GM12873 (cell line): ENCODE measurements around the gene EBI3.

Source experiments
- TF ChIP-seq, protein P1 (sequence below): IDR thresholded peaks from 2 replicates; pipeline ENCODE4 v1.5.1; 2012; ENCODE audit warnings: low read depth, mild to moderate bottlenecking, moderate library complexity, low read length, control low read depth; ENCODE audit not compliant: insufficient read depth; ENCODE audit errors: missing control alignments

EBI3 gene

DNA sequence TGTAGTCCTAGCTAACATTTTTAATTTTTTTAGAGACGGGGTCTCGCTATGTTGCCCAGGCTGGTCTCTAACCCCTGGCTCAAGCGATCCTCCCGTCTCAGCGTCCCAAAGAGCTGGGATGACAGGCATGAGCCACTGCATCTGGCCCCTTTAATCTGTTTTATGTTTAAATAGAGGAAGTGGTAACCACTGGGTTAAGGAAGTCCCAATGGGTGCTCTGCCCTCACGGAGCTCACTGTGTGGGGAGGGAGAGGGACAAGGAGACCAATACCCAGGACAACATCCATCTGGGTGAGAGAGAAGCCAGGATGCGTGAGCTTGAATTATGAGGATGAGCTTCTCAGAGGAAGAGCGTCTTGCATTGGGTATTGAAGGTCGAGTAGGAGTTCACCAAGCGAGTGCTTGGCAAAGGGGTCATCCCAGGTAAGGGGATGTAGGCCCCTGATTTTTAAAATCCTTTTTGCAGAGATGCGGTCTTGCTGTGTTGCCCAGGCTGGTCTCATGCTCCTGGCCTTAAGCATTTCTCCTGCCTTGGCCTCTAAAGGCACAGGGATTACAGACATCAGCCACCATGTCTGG, 31.4 kb downstream of the EBI3 start:
- TF ChIP-seq, protein P1, sequence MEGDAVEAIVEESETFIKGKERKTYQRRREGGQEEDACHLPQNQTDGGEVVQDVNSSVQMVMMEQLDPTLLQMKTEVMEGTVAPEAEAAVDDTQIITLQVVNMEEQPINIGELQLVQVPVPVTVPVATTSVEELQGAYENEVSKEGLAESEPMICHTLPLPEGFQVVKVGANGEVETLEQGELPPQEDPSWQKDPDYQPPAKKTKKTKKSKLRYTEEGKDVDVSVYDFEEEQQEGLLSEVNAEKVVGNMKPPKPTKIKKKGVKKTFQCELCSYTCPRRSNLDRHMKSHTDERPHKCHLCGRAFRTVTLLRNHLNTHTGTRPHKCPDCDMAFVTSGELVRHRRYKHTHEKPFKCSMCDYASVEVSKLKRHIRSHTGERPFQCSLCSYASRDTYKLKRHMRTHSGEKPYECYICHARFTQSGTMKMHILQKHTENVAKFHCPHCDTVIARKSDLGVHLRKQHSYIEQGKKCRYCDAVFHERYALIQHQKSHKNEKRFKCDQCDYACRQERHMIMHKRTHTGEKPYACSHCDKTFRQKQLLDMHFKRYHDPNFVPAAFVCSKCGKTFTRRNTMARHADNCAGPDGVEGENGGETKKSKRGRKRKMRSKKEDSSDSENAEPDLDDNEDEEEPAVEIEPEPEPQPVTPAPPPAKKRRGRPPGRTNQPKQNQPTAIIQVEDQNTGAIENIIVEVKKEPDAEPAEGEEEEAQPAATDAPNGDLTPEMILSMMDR, result no peak

DNA sequence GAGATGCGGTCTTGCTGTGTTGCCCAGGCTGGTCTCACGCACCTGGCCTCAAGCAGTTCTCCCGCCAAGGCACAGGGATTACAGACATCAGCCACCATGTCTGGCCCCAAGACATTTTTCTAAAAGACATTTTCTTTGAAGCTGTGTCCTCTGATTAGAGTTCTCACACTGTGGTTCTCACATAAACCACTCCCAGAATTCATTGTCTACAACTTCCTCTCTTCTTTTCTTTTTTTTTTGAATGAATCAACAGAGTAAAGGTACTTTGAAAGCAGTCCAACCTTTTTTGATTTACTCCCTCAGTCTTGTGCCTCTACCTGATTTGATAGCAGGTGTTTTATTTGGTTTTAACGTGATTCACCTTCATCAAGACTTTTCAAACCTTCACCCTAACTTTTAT, 35.5 kb downstream of the EBI3 start:
- TF ChIP-seq, protein P1, result no peak

DNA sequence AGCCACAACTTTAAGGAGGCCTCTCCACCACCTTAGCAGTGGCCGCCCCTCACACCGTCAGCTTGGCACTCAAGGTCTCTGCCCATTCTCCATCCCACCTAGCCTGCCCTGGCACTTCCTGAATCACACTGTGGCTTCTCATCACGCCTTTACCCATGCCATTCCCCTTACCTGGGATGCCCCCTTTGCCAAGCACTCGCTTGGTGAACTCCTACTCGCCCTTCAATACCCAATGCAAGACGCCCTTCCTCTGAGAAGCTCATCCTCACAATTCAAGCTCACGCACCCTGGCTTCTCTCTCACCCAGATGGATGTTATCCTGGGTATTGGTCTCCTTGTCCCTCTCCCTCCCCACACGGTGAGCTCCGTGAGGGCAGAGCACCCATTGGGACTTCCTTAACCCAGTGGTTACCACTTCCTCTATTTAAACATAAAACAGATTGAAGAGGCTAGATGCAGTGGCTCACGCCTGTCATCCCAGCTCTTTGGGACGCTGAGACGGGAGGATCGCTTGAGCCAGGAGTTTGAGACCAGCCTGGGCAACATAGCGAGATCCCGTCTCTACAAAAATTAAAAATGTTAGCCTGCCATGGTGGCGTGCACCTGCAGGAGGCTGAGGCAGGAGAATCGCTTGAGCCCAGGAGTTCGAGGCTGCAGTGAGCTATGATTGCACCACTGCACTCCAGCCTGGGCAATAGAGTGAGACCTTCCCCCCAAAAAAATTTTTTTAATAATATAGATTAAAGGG, 37.1 kb downstream of the EBI3 start:
- TF ChIP-seq, protein P1, result no peak

DNA sequence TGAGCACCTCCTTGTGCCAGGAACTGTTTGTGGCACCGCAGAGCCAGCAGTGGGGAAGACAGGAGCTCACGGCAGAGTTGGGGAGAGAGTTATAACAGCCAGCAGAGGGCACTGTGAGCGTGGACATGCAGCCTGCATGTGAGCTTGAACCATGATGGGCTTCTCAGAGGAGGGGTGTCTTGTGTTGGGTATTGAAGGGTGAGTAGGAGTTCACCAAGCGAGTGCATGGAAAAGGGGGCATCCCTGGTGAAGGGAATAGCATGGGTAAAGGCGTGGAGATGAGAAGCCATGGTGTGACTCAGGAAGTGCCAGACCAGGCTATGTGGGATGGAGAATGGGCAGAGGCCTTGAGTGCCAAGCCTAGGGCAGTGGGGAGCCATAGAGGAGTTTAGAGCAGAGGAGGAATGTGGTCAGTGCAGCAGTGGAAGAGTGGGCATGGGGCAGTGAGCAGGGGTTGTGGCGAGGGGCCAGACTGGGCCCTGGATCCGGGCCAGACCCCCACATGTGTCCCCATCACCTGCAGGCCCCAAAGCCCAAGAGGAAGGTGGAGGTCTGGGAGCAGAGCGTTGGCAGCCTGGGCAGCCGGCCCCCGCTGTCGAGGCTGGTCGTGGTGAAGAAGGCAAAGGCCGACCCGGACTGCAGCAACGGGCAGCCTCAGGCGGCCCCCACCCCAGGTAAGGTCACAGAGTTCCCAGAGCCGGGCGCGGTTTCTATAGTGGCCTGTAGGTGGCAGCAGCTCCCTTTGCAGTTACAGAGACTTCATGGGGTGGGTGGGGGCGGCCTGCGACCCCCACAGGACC, 38.0 kb downstream of the EBI3 start:
- TF ChIP-seq, protein P1, result peak; percentile 78

DNA sequence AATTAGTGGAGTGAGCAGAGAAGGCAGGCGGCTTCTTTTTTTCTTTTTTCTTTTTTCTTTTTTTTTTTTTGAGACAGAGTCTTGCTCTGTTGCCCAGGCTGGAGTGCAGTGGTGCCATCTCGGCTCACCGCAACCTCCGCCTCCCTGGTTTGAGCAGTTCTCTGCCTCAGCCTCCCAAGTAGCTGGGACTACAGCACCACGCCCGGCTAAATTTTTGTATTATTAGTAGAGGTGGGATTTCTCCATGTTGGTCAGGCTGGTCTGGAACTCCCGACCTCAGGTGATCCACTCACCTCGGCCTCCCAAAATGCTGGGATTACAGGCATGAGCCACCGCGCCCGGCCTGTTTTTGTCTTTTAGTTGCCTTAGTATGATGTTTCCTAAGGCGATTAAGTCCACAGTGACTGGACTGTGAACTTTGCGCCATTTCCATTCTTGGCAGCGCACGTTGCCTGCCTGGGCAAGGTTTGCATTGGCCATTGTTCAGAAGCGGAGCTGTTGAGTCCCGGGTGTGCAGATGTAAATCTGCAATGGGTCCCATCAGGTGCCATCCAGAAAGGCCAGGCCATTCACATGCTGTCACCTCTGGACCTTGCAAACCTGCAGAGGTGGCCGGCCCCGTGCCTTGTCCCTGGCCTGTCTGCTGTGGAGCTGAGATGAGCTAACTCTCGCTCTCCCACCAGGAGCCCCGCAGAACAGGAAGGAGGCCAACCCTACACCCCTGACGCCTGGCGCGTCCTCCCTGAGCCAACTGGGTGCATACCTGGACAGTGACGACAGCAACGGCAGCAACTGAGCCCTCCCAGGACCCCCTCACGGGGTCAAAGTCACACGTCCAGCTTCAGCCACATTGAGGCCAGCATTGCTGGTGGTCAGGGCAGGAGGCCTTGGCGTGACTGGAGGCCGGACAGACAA, 38.8 kb downstream of the EBI3 start:
- TF ChIP-seq, protein P1, result no peak

DNA sequence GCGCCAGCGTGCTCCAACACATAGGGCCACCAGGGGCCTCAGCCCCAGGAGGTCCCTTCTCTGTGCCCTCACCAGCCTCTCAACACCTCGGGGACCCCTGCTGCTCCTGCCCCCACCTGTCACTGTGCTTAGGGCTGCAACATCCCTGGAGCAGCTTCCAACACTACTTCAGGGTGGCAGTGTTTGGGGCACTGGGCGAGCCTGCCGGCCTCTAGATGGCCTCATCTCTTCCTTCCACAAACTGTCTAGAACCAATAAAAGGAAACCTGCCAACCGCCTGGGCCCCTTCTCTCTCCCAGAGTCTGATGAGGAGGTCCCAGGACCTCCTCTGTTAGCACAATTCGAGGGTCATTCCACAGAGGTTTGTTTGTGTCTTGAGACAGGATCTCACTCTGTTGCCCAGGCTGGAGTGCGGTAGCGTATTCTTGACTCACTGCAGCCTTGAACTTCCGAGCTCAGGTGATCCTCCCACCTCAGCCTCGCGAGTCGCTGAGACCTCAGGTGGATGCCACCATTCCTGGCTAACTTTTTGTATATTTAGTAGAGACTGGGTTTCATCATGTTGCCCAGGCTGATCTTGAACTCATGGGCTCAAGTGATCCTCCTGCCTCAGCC, 39.6 kb downstream of the EBI3 start:
- TF ChIP-seq, protein P1, result no peak
